ENCODE measurements around the gene AMBRA1.
"Not testable (repeated sequence)": the region's sequence is repeated elsewhere in the genome, so short reads cannot be mapped to it uniquely, and the experiment has no call there.

Gene AMBRA1

DNA sequence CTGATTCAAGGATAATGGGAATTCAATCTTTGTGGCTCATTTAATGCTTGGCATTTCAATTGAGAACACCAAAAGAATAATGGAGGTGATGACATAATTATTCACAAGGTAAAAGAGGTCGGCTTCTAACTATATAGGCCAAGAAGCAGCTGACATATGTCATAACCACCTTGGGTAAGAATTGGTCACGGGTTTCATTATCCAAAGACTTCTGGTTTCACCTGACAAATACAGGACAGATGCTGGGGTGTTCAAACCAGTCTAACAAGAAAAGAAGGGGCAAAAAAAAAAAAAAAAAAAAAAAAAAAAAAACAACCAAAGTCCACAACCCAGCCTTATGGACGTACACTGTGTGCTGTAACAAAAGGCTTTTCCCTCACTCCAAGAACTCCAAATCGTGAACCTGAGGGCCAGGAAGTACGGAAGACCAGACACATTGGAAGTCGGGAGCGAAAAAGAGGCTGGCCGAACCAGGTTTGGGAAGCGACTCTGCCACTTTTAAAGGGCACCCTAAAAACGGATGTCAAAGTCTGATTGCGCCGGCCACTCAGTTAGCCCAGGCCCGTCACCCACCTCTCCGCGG lies 22.8 kb upstream of the AMBRA1 start:
- DNase-seq: no peak

DNA sequence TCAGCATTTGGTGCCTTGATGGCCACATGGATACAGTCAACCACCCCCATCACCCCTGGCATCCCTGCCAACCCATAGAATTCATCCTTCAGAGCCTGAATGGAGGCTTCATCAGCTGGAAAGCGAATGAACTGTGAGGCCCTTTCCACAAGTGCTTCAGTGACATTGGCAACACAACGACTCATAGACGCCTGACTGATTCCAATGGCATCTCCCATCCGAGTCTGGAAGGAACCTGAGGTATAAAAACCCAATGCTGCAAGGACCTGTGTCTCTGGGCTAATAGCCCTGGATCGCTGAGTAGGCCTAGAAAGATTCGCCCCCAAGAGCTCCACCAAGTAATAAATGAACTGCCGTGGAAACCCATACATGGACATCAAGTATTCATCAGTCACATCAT lies 21.9 kb upstream of the AMBRA1 start:
- no peak for DNase-seq

GRCh38 chr11:46612326-46612725 lies 18.5 kb upstream of the AMBRA1 start:
- no peak for DNase-seq

DNA sequence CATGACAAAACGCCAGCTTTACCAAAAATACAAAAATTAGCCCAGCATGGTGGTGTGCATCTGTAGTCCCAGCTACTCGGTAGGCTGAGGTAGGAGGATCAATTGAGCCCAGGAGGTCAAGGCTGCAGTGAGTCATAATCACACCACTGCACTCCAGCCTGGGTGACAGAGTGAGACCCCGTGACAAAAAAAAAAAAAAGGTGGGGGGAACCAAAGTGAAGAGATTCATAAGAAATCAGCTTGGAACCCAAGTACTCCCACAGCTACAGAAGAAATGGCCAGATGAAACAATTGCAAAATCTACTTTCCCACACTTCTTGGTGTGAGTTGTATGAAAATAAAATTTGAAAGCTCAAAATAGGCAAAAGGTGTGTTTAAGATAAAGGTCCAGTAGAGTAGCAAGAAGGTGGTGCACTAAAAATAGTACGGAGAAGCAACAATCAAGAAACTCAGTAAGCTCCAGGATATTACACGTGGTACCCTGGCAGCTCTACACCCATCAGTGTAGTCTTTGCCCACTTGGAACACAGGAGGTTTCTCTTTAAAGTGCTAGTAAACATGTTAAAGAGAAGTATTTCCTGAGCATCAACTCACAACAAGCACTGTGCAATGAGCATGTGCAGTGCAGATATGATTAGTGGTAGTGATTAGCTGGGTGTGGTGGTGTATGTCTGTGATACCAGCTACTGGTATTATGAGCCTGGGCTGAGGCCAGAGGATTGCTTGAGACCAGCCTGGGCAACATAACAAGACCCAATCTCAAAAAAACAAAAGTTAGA lies 17.9 kb upstream of the AMBRA1 start:
- DNase-seq: no peak

DNA sequence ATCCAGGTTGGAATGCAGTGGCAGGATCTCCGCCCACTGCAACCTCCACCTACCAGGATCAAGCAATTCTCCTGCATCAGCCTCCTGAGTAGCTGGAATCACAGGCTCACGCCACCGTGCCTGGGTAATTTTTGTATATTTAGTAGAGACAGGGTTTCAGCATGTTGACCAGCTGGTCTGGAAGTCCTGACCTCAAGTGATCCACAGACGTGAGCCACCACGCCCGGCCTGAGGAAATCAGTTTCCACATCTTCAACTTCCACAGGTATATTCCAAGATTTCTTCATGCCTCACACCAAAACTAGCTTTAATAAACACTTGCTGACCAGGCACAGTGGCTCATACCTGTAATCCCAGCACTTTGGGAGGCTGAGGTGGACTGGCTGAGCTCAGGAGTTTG lies 15.6 kb upstream of the AMBRA1 start:
- no peak for DNase-seq

DNA sequence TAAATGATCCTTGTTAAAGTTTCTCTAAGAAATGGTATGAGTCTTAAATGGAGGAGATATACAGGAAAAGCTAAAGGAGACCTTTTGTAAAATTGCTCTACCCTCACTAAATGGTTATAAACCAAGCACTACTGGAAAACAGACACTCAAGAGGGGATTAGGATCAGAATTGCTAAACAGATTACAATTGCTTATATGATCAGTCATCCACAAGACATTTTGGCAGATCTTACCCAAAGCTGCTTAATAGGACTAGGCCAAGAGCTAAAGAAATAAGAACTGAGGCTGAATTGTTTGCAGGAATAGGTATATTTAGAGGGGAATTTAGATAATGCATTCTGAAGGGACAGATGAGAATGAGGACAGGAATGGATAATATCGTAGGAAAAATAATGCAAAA lies 13.7 kb upstream of the AMBRA1 start:
- DNase-seq: no peak

GRCh38 chr11:46604796-46605195 lies 11.0 kb upstream of the AMBRA1 start:
- DNase-seq: no peak

GRCh38 chr11:46603704-46604308 lies 10.0 kb upstream of the AMBRA1 start:
- DNase-seq: no peak

- no peak for DNase-seq
Observed at GRCh38 chr11:46601129-46601528, 7.3 kb upstream of the AMBRA1 start.

DNA sequence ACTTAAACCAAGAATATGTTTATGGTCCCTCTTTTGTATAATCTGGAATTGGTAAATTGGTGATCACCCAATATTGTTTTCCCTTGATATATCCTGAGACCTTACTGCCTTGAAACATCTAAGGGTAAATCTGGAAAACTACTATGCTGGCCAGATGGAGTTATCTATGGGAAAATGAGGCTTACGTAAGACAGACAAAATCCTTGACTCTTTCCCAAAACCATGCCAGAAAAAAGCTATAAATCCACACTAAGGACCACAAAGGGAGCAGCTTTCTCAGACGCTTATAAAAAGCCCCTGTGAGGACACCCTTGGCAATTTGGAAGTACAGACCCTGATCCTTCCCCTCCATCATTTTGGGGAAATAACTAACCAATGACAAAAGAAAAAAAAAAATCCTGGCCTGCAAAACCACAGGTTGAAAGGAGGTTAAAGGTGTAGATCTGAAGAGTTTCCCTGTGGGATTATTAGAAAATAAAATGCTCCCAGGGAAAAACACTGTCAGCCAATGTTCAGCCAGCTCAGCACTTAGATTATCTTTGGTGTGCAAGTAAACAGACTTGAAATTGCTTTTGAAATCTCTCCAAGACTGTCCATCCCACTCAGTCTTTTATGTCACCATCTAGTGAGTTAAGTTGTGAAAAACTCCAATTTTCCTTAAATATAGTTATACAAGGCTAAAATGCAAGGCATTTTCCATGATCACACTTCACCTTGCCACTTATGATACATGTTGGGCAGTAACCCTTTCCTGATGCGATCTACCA lies 6.6 kb upstream of the AMBRA1 start:
- no peak for DNase-seq

DNA sequence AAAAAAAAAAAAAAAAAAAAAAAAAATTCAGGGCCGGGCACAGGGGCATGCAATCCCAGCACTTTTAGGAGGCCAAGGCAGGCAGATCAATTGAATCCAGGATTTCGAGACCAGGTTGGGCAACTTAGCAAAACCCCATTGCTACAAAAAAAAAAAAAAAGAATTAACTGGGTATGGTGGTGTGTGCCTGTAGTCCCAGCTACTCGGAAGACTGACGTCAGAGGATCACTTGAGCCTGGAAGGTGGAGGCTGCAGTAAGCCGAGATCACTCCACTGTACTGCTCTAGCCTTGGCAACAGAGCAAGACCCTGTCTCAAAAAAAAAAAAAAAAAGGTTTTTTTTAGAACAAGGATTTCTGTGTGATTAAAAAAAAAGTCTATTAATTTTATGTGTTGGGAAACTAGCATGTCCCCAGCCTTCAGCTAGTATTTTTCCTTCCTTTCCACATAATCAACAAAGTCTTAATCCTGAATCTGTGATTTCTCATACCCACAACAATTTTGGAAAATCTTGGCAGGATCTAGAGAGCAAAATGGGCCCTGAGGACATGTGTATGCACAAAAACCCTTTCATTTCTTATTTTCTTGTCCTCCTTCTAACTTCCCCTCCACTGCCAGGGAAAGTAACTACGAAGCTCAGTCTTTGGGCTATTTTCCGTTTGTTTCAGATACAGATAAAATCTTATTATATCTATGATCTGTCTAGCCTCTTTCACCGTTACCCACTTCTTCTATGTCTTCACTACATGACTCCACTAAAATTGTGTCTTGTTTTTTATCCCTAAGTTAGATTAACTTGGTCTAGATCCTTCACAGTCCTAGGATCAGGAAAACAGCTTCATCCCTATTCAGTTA lies 5.7 kb upstream of the AMBRA1 start:
- DNase-seq: no peak

DNA sequence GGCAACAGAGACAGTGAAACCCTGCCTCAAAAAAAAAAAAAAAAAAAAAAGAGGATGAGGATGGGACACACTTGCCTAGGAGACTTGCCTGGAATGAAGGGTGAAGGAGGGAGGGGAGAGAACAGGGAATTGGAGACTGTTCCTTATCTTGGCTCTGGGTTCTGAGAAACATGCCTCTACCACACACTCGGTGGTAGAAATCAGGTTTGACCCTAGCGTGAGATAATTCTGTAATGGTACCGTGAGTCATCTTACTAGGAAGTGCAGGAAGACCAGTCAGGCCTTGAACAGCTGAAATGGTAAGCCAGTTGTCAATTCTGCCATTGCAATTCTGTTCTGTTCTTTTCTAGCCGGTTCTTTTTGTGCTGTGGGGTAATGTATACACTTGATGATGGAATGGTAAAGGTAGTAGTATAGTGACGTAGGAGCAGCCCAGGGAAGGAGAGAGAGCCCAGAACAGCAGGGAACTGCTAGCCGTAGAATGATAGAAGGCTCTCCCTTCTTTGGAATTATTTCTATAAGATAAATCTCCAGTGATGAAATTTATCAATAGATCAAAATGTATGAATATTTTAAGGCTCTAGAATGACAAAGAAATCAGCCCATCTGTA lies 3.9 kb upstream of the AMBRA1 start:
- DNase-seq: no peak

- no peak for DNase-seq
Observed at GRCh38 chr11:46597155-46597554, 3.3 kb upstream of the AMBRA1 start.

DNA sequence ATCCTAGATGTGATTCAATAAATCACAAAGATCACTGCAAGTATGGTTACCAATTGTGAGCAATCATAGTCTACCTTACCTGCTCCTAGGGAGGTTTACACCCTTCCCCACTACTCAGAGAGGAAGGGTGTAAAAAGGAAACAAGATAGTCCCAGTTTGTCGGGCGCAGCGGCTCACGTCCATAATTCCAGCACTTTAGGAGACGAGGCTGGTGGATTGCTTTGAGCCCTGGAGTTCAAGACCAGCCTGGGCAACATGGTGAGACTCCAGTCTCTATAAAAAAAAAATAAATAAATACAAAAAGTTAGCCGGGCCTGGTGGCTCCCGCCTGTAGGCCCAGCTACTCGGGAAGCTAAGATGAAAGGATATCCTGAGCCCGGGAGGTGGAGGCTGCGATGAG lies 962 bp upstream of the AMBRA1 start:
- no peak for DNase-seq

- DNase-seq: no peak
Observed at GRCh38 chr11:46594374-46594700, 514 bp upstream of the AMBRA1 start.

- no peak for DNase-seq
Observed at GRCh38 chr11:46590740-46591605, 2.9 kb downstream of the AMBRA1 start.

GRCh38 chr11:46588915-46589314 lies 4.9 kb downstream of the AMBRA1 start:
- no peak for DNase-seq

DNA sequence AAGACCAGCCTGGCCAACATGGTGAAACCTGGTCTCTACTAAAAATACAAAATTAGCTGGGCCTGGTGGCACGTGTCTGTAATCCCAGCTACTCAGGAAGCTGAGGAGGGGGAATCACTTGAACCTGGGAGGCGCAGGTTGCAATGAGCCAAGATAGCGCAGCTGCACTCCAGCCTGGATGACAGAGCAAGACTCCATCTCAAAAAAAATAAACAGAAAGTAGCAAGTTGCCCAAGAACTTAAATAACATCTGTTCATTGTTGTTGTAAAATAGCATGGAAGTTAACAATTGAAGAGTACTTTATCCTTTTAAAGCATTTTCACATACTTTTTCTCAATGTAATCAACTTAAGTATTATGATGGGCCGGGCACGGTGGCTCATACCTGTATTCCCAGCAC lies 5.7 kb downstream of the AMBRA1 start:
- DNase-seq: no peak

GRCh38 chr11:46583513-46583912 lies 10.3 kb downstream of the AMBRA1 start:
- DNase-seq: not testable (repeated sequence)

DNA sequence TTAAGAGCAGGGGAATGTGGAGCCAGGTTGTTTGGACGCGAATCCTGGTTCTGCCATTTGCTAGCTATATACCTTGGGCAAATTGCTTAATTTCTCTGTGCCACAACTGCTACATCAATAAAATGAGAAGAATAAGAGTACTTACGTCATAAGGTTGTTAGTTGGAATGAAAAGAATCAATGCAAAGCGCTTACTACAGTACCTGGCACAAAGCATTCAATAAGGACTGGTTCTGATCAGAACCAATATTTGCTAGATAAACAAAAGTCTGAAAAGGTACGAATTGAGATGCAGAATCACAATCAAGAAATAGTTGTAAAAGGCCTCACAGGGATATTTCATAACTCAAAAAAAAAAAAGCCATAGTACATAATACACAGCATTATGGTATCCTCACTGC lies 11.2 kb downstream of the AMBRA1 start:
- no peak for DNase-seq

GRCh38 chr11:46577058-46577457 lies 16.8 kb downstream of the AMBRA1 start:
- no peak for DNase-seq
